Upper lobe of left lung (tissue), 4 donors: ENCODE data around the gene PI4K2B.

Source experiments
- POLR2A ChIP-seq, 4 donors: fragments of 450-650 bp; IDR thresholded peaks; one replicate each; pipeline ENCODE4 v1.5.1; 2016 to 2017; ENCODE audit warnings: antibody characterized with exemption in 4 of 4, mild to moderate bottlenecking in 2 of 4
- POLR2AphosphoS5 ChIP-seq, 2 donors: sonication (generic); formaldehyde crosslinking; IDR thresholded peaks; one replicate each; pipeline ENCODE4 v1.5.1; 2017; ENCODE audit warnings: antibody characterized with exemption in 2 of 2
- TF ChIP-seq, protein P1 (sequence below), 6 experiments: fragments of 450-650 bp in 4 of 6; fragments of 200-600 bp in 2 of 6; sonication (generic) in 2 of 6; IDR thresholded peaks; one replicate each; pipeline ENCODE4 v1.5.1; 2016 to 2019; ENCODE audit warnings: antibody characterized with exemption in 6 of 6

DNA sequence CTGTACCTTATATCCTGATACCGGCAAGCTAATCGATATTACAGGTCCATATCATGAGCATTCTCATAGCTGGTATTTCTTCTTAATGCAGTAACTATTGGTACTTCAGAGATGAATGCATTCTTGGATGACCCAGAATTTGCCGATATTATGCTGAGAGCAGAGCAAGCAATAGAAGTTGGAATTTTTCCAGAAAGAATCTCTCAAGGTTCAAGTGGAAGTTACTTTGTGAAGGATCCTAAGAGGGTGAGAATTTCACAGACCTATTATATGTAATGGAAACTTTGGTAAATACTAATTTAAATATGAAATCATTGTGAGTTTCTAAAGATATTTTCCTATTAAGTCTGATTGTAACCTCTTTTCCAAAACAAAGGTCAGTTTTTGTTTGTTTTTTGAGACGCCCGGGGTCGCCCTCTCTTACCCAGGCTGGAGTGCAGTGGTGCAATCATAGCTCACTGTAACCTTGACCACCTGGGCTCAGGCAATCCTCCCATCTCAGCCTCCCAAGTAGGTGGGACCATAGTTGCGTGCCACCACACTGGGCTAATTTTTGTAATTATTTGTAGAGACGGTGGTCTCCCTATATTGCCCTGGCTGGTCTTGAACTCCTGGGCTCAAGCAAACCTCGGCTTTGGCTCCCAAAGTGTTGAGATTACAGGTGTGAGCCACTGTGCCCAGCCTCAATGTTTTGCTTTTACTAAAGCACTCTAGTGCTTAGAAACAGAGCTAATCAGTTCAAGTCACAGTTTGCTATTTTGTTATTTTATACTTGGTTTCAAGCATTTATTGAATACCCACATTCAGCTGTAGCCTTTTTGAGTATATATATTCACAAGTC, 18.6 kb downstream of the PI4K2B start:
- TF ChIP-seq POLR2A (IDR thresholded peaks at IDR 0.05) (no peak), POLR2AphosphoS5 (IDR thresholded peaks at IDR 0.05) (no peak)
- TF ChIP-seq, protein P1, sequence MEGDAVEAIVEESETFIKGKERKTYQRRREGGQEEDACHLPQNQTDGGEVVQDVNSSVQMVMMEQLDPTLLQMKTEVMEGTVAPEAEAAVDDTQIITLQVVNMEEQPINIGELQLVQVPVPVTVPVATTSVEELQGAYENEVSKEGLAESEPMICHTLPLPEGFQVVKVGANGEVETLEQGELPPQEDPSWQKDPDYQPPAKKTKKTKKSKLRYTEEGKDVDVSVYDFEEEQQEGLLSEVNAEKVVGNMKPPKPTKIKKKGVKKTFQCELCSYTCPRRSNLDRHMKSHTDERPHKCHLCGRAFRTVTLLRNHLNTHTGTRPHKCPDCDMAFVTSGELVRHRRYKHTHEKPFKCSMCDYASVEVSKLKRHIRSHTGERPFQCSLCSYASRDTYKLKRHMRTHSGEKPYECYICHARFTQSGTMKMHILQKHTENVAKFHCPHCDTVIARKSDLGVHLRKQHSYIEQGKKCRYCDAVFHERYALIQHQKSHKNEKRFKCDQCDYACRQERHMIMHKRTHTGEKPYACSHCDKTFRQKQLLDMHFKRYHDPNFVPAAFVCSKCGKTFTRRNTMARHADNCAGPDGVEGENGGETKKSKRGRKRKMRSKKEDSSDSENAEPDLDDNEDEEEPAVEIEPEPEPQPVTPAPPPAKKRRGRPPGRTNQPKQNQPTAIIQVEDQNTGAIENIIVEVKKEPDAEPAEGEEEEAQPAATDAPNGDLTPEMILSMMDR (IDR thresholded peaks at IDR 0.05), result no peak
